GM19193 (cell line): Measurements from ENCODE around the gene ZFP92.

Experiments
- POLR2A ChIP-seq: IDR thresholded peaks from 4 replicates; pipeline ENCODE4 v1.6.1; 2011; ENCODE audit not compliant: insufficient read depth, insufficient read length; ENCODE audit errors: extremely low read depth

The ZFP92 gene

GRCh38 chrX:153411255-153411987, at the start of gene ZFP92:
ZFP92 (plus strand) TSS chrX:153411472; CDS start chrX:153418323, 6,851 bp downstream.
- TF ChIP-seq POLR2A, result no peak

- no peak for TF ChIP-seq POLR2A
These were observed 49.4 kb upstream of the ZFP92 start for GRCh38 chrX:153361781-153362397.

- no peak for TF ChIP-seq POLR2A
These were observed 45.6 kb upstream of the ZFP92 start for GRCh38 chrX:153365670-153366069.

GRCh38 chrX:153366119-153366518, 45.2 kb upstream of the ZFP92 start:
- TF ChIP-seq POLR2A, result no peak

- TF ChIP-seq POLR2A, result no peak
These were observed 44.3 kb upstream of the ZFP92 start for GRCh38 chrX:153366878-153367538.

- TF ChIP-seq POLR2A, result no peak
These were observed 40.8 kb upstream of the ZFP92 start for GRCh38 chrX:153370293-153371055.

GRCh38 chrX:153371256-153371655, 40.0 kb upstream of the ZFP92 start:
- no peak for TF ChIP-seq POLR2A

GRCh38 chrX:153372949-153373348, 38.3 kb upstream of the ZFP92 start:
- TF ChIP-seq POLR2A, result no peak

- TF ChIP-seq POLR2A, result no peak
These were observed 36.8 kb upstream of the ZFP92 start for GRCh38 chrX:153374426-153374825.

GRCh38 chrX:153375571-153375970, 35.7 kb upstream of the ZFP92 start:
- TF ChIP-seq POLR2A, result no peak

GRCh38 chrX:153377727-153378126, 33.5 kb upstream of the ZFP92 start:
- no peak for TF ChIP-seq POLR2A

GRCh38 chrX:153378607-153379006, 32.7 kb upstream of the ZFP92 start:
- no peak for TF ChIP-seq POLR2A

- no peak for TF ChIP-seq POLR2A
These were observed 31.8 kb upstream of the ZFP92 start for GRCh38 chrX:153379508-153379907.

- no peak for TF ChIP-seq POLR2A
These were observed 31.2 kb upstream of the ZFP92 start for GRCh38 chrX:153379971-153380581.

GRCh38 chrX:153380691-153381090, 30.6 kb upstream of the ZFP92 start:
- no peak for TF ChIP-seq POLR2A
